ENCODE results near the gene FOXA3. TPM values are rescaled to one million over a fixed set of nuclear protein-coding genes. Genes with fewer than 3 reads are reported as not detected.

The FOXA3 gene
- total RNA-seq, 1 experiment from 2014 or later, result 22.2 TPM

GRCh38 chr19:45814851-45815480 is 49.2 kb upstream of the FOXA3 start, which contains the start of gene RSPH6A:
TSS of gene RSPH6A (minus strand) at chr19:45815308. CDS start at chr19:45815176, 132 bp downstream.
- peaks cover 13% of the 10 kb centered on the region for H3K23me2 ChIP-seq (ENCODE audit: insufficient read length, low read depth, low read length, poor library complexity, severe bottlenecking)
- Mint-ChIP-seq H3K36me3 (ENCODE audit: insufficient read depth in 1 of 3, low read depth in 3 of 3) (peaks cover 1 to 16% (median 14%) of the 10 kb centered on the region in 3 experiments; a peak in 5 of 7 replicates), H3K27ac (peak within 1 kb of the TSS; percentile 95 to 97 (median 95)), H3K4me3 (peak within 1 kb of the TSS; percentile 85 to 95), H3K4me1 (peaks cover 24 to 39% of the 10 kb centered on the region in 2 experiments), H3K27me3 (ENCODE audit: low read depth) (peaks cover 7% of the 10 kb centered on the region), H3K9me3 (no peaks in the 10 kb centered on the region)
- no peak within 1 kb of the TSS for H3K23ac ChIP-seq (ENCODE audit: insufficient read length, low read depth, low read length)
- no peak within 1 kb of the TSS for H2AFZ ChIP-seq (ENCODE audit: low read length)
- H3K27ac ChIP-seq (ENCODE audit: insufficient read length, low read depth, low read length), result peak within 1 kb of the TSS; percentile 43
- peak within 1 kb of the TSS; percentile 63 for H3K9ac ChIP-seq (ENCODE audit: extremely low read depth, insufficient read length, low read length)
- H2BK20ac ChIP-seq (ENCODE audit: low read depth, low read length, poor library complexity, severe bottlenecking), result no peak within 1 kb of the TSS
- H4K20me1 ChIP-seq (ENCODE audit: control insufficient read depth, insufficient read depth, insufficient read length), result no peaks in the 10 kb centered on the region
- no peak within 1 kb of the TSS for H4K91ac ChIP-seq (ENCODE audit: insufficient read length, low read depth, low read length)
- peak; percentile 68 for DNase-seq
- H4K8ac ChIP-seq (replicated peaks; ENCODE audit: insufficient read length, low read depth, low read length), result no peak within 1 kb of the TSS
- no peak within 1 kb of the TSS for H2BK5ac ChIP-seq (ENCODE audit: insufficient read length, low read length)
- no peak within 1 kb of the TSS for H2BK15ac ChIP-seq (ENCODE audit: low read depth, low read length)
- no peaks in the 10 kb centered on the region for H3K79me2 ChIP-seq (ENCODE audit: insufficient read depth, low read length)
- H4K5ac ChIP-seq (ENCODE audit: insufficient read length, low read depth, low read length), result peak within 1 kb of the TSS; percentile 34
- no peak for TF ChIP-seq CTCF (conservative IDR thresholded peaks at IDR 0.05)
- no CpG with 5 or more reads among the region's 40 CpGs for WGBS (ENCODE audit: extremely low coverage, insufficient read length, low lambda C conversion rate)
- no peak within 1 kb of the TSS for H3T11ph ChIP-seq (ENCODE audit: low read length)
- H2BK12ac ChIP-seq (ENCODE audit: insufficient read length, low read depth, low read length), result no peak within 1 kb of the TSS
- peak within 1 kb of the TSS; percentile 12 for H3K4me2 ChIP-seq (ENCODE audit: insufficient read depth, insufficient read length, low read length)
- H3K4ac ChIP-seq (ENCODE audit: low read depth, low read length), result peak within 1 kb of the TSS; percentile 33; the same call in 1 of the 2 replicates
- 0 out of 2 replicates have a peak, but pooled peaks cover 1% of the 10 kb centered on the region for H3K4me1 ChIP-seq (ENCODE audit: insufficient read depth, low read length)
- no peaks in the 10 kb centered on the region for H3K9me3 ChIP-seq (ENCODE audit: control insufficient read depth, low read depth, low read length)
- peak within 1 kb of the TSS; percentile 84 for H3K18ac ChIP-seq (ENCODE audit: insufficient read length, low read depth, low read length)
- peak within 1 kb of the TSS; percentile 56 for H2BK120ac ChIP-seq (ENCODE audit: low read depth, low read length, poor library complexity, severe bottlenecking)
- H3K14ac ChIP-seq (ENCODE audit: insufficient read depth, low read length), result peak within 1 kb of the TSS; percentile 92
- no peaks in the 10 kb centered on the region for H3K27me3 ChIP-seq (ENCODE audit: insufficient read depth, low read length)
- H2AK5ac ChIP-seq (ENCODE audit: insufficient read length, low read length), result no peak within 1 kb of the TSS
- no peak within 1 kb of the TSS for H3K56ac ChIP-seq (ENCODE audit: insufficient read length, low read depth, low read length)
- no peaks in the 10 kb centered on the region for H3K79me1 ChIP-seq (ENCODE audit: insufficient read depth, low read depth, low read length, poor library complexity, severe bottlenecking)
